HepG2 (cell line): ENCODE data around the gene SRSF10. TPM values are rescaled to one million over a fixed set of nuclear protein-coding genes. Genes with fewer than 3 reads are reported as not detected.

Experiments
- CCAR2 ChIP-seq: fragments of 200-400 bp; formaldehyde crosslinking; optimal IDR thresholded peaks from 2 replicates; pipeline ENCODE3; 2018; ENCODE audit warnings: low read depth, mild to moderate bottlenecking, low read length, moderate library complexity
- ELF1 ChIP-seq: sonication (generic); formaldehyde crosslinking; IDR thresholded peaks from 2 replicates; pipeline ENCODE4 v1.4.0; 2020; ENCODE audit warnings: missing genetic modification reagents
- GFI1 ChIP-seq: sonication (generic); formaldehyde crosslinking; IDR thresholded peaks from 2 replicates; pipeline ENCODE4 v1.5.0; 2020; ENCODE audit warnings: missing genetic modification reagents, mild to moderate bottlenecking, borderline replicate concordance
- HIVEP1 ChIP-seq: sonication (generic); formaldehyde crosslinking; IDR thresholded peaks from 2 replicates; pipeline ENCODE4 v1.4.0; 2020; ENCODE audit warnings: mild to moderate bottlenecking, missing genetic modification reagents
- IKZF5 ChIP-seq: IDR thresholded peaks from 2 replicates; pipeline ENCODE4 v1.6.1; 2018; ENCODE audit warnings: missing genetic modification reagents, mild to moderate bottlenecking, missing compliant biosample characterization
- KAT2B ChIP-seq: fragments of 150-350 bp; IDR thresholded peaks from 2 replicates; pipeline ENCODE4 v1.6.1; 2014; ENCODE audit warnings: low read depth, low read length, borderline replicate concordance
- KAT8 ChIP-seq: IDR thresholded peaks from 2 replicates; pipeline ENCODE4 v1.6.1; 2016; ENCODE audit warnings: missing genetic modification reagents, missing compliant biosample characterization
- MAX ChIP-seq: IDR thresholded peaks from 2 replicates; pipeline ENCODE4 v1.6.1; 2012; ENCODE audit warnings: inconsistent platforms
- MED13 ChIP-seq: sonication (generic); formaldehyde crosslinking; IDR thresholded peaks from 2 replicates; pipeline ENCODE4 v1.5.0; 2020; ENCODE audit warnings: missing genetic modification reagents
- MTA1 ChIP-seq: sonication (generic); formaldehyde crosslinking; IDR thresholded peaks from 2 replicates; pipeline ENCODE4 v1.4.0; 2020; ENCODE audit warnings: missing genetic modification reagents, mild to moderate bottlenecking, borderline replicate concordance
- RAD21 ChIP-seq: fragments of 450-650 bp; formaldehyde crosslinking; IDR thresholded peaks from 2 replicates; pipeline ENCODE4 v1.5.0; 2020; ENCODE audit warnings: mild to moderate bottlenecking
- REPIN1 ChIP-seq: sonication (generic); formaldehyde crosslinking; IDR thresholded peaks from 2 replicates; pipeline ENCODE4 v1.8.0; 2022; ENCODE audit warnings: missing genetic modification reagents, low read depth, mild to moderate bottlenecking, borderline replicate concordance
- SAFB2 ChIP-seq: sonication (generic); formaldehyde crosslinking; IDR thresholded peaks from 2 replicates; pipeline ENCODE4 v1.5.1; 2020; ENCODE audit warnings: missing genetic modification reagents, low read depth, mild to moderate bottlenecking, borderline replicate concordance
- SIN3A ChIP-seq: IDR thresholded peaks from 2 replicates; pipeline ENCODE4 v1.6.1; 2011; ENCODE audit warnings: low read depth, mild to moderate bottlenecking, control low read depth, low read length, borderline replicate concordance
- SP2 ChIP-seq: sonication (generic); formaldehyde crosslinking; IDR thresholded peaks from 2 replicates; pipeline ENCODE4 v1.5.1; 2020; ENCODE audit warnings: mild to moderate bottlenecking, missing genetic modification reagents
- YY1 ChIP-seq: IDR thresholded peaks from 2 replicates; pipeline ENCODE4 v1.6.1; 2011; ENCODE audit warnings: low read length, low read depth, moderate library complexity, mild to moderate bottlenecking; ENCODE audit not compliant: insufficient read depth, insufficient replicate concordance
- ZNF24 ChIP-seq: fragments of 450-650 bp; IDR thresholded peaks from 2 replicates; pipeline ENCODE4 v1.6.1; 2017; ENCODE audit warnings: antibody characterized with exemption, mild to moderate bottlenecking
- ZNF567 ChIP-seq: sonication (generic); formaldehyde crosslinking; IDR thresholded peaks from 2 replicates; pipeline ENCODE4 v1.8.1; 2023; ENCODE audit warnings: mild to moderate bottlenecking, missing genetic modification reagents, borderline replicate concordance
- ZNF709 ChIP-seq: sonication (generic); formaldehyde crosslinking; IDR thresholded peaks from 2 replicates; pipeline ENCODE4 v1.5.0; 2020; ENCODE audit warnings: mild to moderate bottlenecking, missing genetic modification reagents
- ZNF770 ChIP-seq: sonication (generic); formaldehyde crosslinking; IDR thresholded peaks from 2 replicates; pipeline ENCODE4 v1.5.0; 2020; ENCODE audit warnings: mild to moderate bottlenecking, missing genetic modification reagents
- ZSCAN31 ChIP-seq: sonication (generic); formaldehyde crosslinking; IDR thresholded peaks from 2 replicates; pipeline ENCODE4 v1.5.0; 2020; ENCODE audit warnings: low read depth, mild to moderate bottlenecking, missing genetic modification reagents
- polyA plus RNA-seq, 8 experiments: library from polyadenylated mRNA; depleted of rRNA in 3 of 8; stranded (reverse) in 7 of 8; unstranded in 1 of 8; fragments of >200 nt; fragmentation: Illumina TruSeq in 4 of 8; extraction: Trizol in 4 of 8; gene quantifications; 2 replicates each; pipeline versions ENCODE4 v1.2.1 to v1.2.3, GENCODE V29; 2011 to 2016; ENCODE audit warnings: low read depth in 4 of 8, missing spikeins in 1 of 8, mixed read lengths in 1 of 8; ENCODE audit not compliant: insufficient read depth in 1 of 8
- total RNA-seq, 5 experiments: library from RNA; depleted of rRNA; stranded (reverse); fragments of >200 nt; fragmentation: Illumina TruSeq; extraction: Trizol; gene quantifications; 2 replicates each; pipeline ENCODE4 v1.2.3, GENCODE V29; 2016; ENCODE audit warnings: low read depth in 1 of 5
- TF ChIP-seq, protein P1 (sequence below): sonication (generic); formaldehyde crosslinking; IDR thresholded peaks from 2 replicates; pipeline ENCODE4 v1.4.0; 2020; ENCODE audit warnings: missing genetic modification reagents, borderline replicate concordance

The SRSF10 gene
- total and polyA plus RNA-seq, 2 of the 13 experiments (the other 11 are each of a cell fraction or from before 2014, with no cell fraction given) = 126 to 186 TPM

GRCh38 chr1:23958810-23959460 is 21.2 kb downstream of the SRSF10 start (continued):
- TF ChIP-seq ZNF770 (CRISPR knock-in tag) = 0 out of 2 replicates have a peak, but pooled peaks have one; percentile 0
- TF ChIP-seq HIVEP1 (CRISPR knock-in tag) = peak; percentile 8; the same call in 1 of the 2 replicates
- TF ChIP-seq ELF1 (CRISPR knock-in tag) = peak; percentile 78
- no peak for TF ChIP-seq YY1
- TF ChIP-seq KAT2B = no peak
- 0 out of 2 replicates have a peak, but pooled peaks have one; percentile 20 for TF ChIP-seq KAT8 (CRISPR knock-in tag)
- TF ChIP-seq RAD21 (CRISPR knock-in tag) = 0 out of 2 replicates have a peak, but pooled peaks have one; percentile 14
- no peak for TF ChIP-seq ZNF24
- peak; percentile 82 for TF ChIP-seq MAX
- TF ChIP-seq REPIN1 (CRISPR knock-in tag) = no peak; the same call in 1 of the 2 replicates
- TF ChIP-seq MED13 = 0 out of 2 replicates have a peak, but pooled peaks have one; percentile 13
- TF ChIP-seq GFI1 (CRISPR knock-in tag) = no peak
- no peak for TF ChIP-seq SP2 (CRISPR knock-in tag)
- no peak for TF ChIP-seq CCAR2
- TF ChIP-seq SIN3A = peak; percentile 71
- no peak for TF ChIP-seq ZNF567 (CRISPR knock-in tag)
- peak; percentile 83; the same call in 1 of the 2 replicates for TF ChIP-seq ZSCAN31 (CRISPR knock-in tag)
- TF ChIP-seq, protein P1, sequence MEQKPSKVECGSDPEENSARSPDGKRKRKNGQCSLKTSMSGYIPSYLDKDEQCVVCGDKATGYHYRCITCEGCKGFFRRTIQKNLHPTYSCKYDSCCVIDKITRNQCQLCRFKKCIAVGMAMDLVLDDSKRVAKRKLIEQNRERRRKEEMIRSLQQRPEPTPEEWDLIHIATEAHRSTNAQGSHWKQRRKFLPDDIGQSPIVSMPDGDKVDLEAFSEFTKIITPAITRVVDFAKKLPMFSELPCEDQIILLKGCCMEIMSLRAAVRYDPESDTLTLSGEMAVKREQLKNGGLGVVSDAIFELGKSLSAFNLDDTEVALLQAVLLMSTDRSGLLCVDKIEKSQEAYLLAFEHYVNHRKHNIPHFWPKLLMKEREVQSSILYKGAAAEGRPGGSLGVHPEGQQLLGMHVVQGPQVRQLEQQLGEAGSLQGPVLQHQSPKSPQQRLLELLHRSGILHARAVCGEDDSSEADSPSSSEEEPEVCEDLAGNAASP = no peak
- peak; percentile 13; the same call in 1 of the 2 replicates for TF ChIP-seq MTA1 (CRISPR knock-in tag)
- peak; percentile 22; the same call in 1 of the 2 replicates for TF ChIP-seq ZNF709
- no peak for TF ChIP-seq SAFB2 (CRISPR knock-in tag)
- TF ChIP-seq IKZF5 = 0 out of 2 replicates have a peak, but pooled peaks have one; percentile 1
